Measurements from ENCODE around the gene TOP1. TPM values are rescaled to one million over a fixed set of nuclear protein-coding genes. Genes with fewer than 3 reads are reported as not detected.

Gene TOP1
- total and polyA plus RNA-seq, 9 of the 15 experiments (the other 6 are each of a cell fraction or from before 2014, with no cell fraction given), result 26.4 to 127 (median 39.6) TPM

GRCh38 chr20:41136680-41137613 is 108.3 kb downstream of the TOP1 start, which contains the start of gene PLCG1:
Gene PLCG1, plus strand, starts transcription at chr20:41137543. Its CDS starts 99 bp downstream, at chr20:41137642.
- Histone ChIP-seq H2AFZ (ENCODE audit: low read depth, low read length) (peak within 1 kb of the TSS; percentile 99), H4K20me1 (replicated peaks; ENCODE audit: control insufficient read depth, insufficient read depth, low read length) (peaks cover 4% of the 10 kb centered on the region), H3K4me2 (ENCODE audit: insufficient read depth, low read length) (peak within 1 kb of the TSS; percentile 81), H3K4me3 (peak within 1 kb of the TSS; percentile 74), H3K27ac (ENCODE audit: extremely low read depth, low read depth, low read length) (peak within 1 kb of the TSS; percentile 86), H3K4me1 (replicated peaks in 1 of 2; ENCODE audit: control insufficient read depth in 2 of 2, insufficient read depth in 2 of 2, low read length in 2 of 2) (peaks cover 33 to 47% of the 10 kb centered on the region in 2 experiments; a peak in 4 of 5 replicates), H3K9me1 (ENCODE audit: control insufficient read depth, insufficient read depth, low read length) (no peaks in the 10 kb centered on the region), H3K9me3 (replicated peaks; ENCODE audit: control insufficient read depth, insufficient read depth, low read depth, low read length) (no peaks in the 10 kb centered on the region), H3K9ac (ENCODE audit: insufficient read depth in 1 of 2, low read depth in 2 of 2, low read length in 2 of 2) (peak within 1 kb of the TSS; percentile 75 to 94), H3K79me2 (ENCODE audit: control insufficient read depth, insufficient read depth, low read length) (peaks cover 44% of the 10 kb centered on the region), H3K36me3 (ENCODE audit: control insufficient read depth, insufficient read depth, low read length) (peaks cover 7% of the 10 kb centered on the region; the same call in 1 of the 3 replicates), H3K27me3 (ENCODE audit: control insufficient read depth in 2 of 2, insufficient read depth in 2 of 2, low read length in 2 of 2) (no peaks in the 10 kb centered on the region)
- 3% methylated on average over 51 of the region's 121 CpGs for WGBS (ENCODE audit: insufficient coverage, low coverage, missing lambda C conversion rate)
- ChIA-PET POLR2A (interaction anchor here (0.6 to 1.8 kb wide), 5 partner anchors 12 to 313 kb away, joined by 3 to 6 read pairs (median 4); no protein-coding TSS in a partner anchor), CTCF (ENCODE audit: low intra/inter-chr PET ratio) (interaction anchor here (0.6 kb wide), 1 partner anchor 203 kb away, joined by 3 read pairs; the partner anchor contains the start of gene LPIN3)
- peak; percentile 86 for ATAC-seq
- in situ Hi-C loops (cut with MboI) (no loop called here), intact Hi-C loops (cut with micrococcal nuclease) (loop anchor here (1.0 kb wide), 1 partner anchor 203 kb away; the partner anchor contains the start of gene LPIN3)
- FAIRE-seq, result no peak
- DNase-seq (ENCODE audit: extremely low read depth in 1 of 4, low spot score in 3 of 4), result peak; percentile 91 to 98 (median 98)
- BruUV-seq (replicated peaks), result no TSS peak
- TF ChIP-seq POLR2G (IDR thresholded peaks at IDR 0.05; ENCODE audit: low read depth, low read length) (peak; percentile 79), RBM34 (IDR thresholded peaks at IDR 0.05; ENCODE audit: borderline replicate concordance, insufficient read depth, low read length) (0 out of 2 replicates have a peak, but pooled peaks have one; percentile 75), ZNF280B (CRISPR knock-in tag; IDR thresholded peaks at IDR 0.05) (no peak), KLF13 (tag; IDR thresholded peaks at IDR 0.05; ENCODE audit: borderline replicate concordance, low read depth) (peak; percentile 60; the same call in 1 of the 2 replicates), TAF1 (IDR thresholded peaks at IDR 0.05; ENCODE audit: control insufficient read depth, extremely low read depth, insufficient read depth, low read length, severe bottlenecking) (peak; percentile 52), RBFOX2 (IDR thresholded peaks at IDR 0.05; ENCODE audit: low read depth, low read length) (peak; percentile 76), DPF2 (IDR thresholded peaks at IDR 0.05) (no peak), SUPT5H (IDR thresholded peaks at IDR 0.05) (peak; percentile 75), AFF4 (CRISPR knock-in tag; IDR thresholded peaks at IDR 0.05) (peak; percentile 53; the same call in 1 of the 2 replicates)
